Measurements from ENCODE around the gene ERH.

Gene ERH

DNA sequence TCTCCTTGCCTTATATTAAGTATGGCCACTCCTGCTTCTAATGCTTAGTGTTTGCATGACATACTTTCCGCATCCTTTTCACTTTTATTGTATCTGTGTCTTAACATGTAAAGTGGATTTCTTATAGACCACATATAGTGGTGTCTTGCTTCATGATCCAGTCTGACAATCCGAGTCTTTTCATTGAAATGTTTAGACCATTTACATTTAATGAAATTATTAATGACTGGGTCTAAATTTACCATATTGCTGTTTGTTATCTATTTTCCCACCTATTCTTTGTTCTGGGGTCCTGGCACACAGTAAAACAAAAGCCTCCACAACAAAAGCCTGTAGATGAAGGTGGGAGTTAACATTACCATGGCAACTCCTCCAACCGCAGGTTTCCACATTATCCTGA is 22.9 kb downstream of the ERH start:
- peaks cover 12% of the 10 kb centered on the region for H3K4me1 Mint-ChIP-seq (ENCODE audit: low read depth)
- H3K27me3 Mint-ChIP-seq: no peaks in the 10 kb centered on the region
- H3K36me3 Mint-ChIP-seq (ENCODE audit: low read depth): peaks cover 58% of the 10 kb centered on the region
- no peak overlapping the region for H3K27ac Mint-ChIP-seq
- no peak overlapping the region for H3K4me3 Mint-ChIP-seq
- H3K9me3 Mint-ChIP-seq: no peaks in the 10 kb centered on the region
- intact Hi-C loops (cut with micrococcal nuclease): no loop called here

DNA sequence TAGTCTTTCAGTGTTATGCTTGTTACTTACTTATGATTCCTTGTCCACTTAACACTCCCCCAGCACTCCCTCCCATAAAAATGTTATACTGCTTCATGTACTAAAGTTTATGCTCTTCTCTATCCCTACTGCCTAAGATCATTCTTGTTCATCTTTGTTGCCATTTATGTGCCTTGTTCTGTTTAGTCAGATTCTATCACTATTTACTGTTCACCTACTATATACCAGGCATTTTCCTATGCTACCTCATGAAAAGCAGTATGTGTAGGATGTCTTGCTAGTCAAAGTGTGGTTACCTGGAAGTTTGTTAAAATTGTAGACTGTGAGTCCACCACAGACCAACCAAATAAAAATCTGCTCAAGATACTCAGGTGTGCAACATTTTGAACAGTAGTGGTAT is 23.9 kb downstream of the ERH start:
- H3K4me3 Mint-ChIP-seq: no peak overlapping the region
- intact Hi-C loops (cut with micrococcal nuclease): no loop called here
- no peaks in the 10 kb centered on the region for H3K27me3 Mint-ChIP-seq
- H3K9me3 Mint-ChIP-seq: no peaks in the 10 kb centered on the region
- peaks cover 49% of the 10 kb centered on the region for H3K36me3 Mint-ChIP-seq (ENCODE audit: low read depth)
- peaks cover 12% of the 10 kb centered on the region for H3K4me1 Mint-ChIP-seq (ENCODE audit: low read depth)
- no peak overlapping the region for H3K27ac Mint-ChIP-seq

DNA sequence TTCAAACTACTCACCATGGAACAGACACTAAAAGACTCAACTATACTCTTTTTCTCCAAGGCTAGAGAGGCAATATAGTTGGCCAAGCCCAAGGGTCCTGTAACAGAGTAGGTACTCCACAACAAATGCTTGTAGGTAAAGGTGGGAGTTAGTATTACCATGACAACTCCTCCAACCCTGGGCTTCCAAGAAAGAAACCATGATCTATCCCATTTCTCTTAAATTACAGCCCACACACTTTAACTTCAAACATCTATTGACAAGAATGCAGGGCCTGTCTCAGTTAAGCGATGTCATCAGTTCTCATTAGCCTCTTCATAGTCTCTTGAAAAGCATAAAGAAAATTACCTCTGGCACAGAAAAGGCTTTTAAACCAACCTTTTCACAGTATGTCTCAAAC is 25.0 kb downstream of the ERH start:
- Mint-ChIP-seq H3K9me3 (no peaks in the 10 kb centered on the region), H3K27ac (no peak overlapping the region), H3K4me1 (ENCODE audit: low read depth) (peaks cover 5% of the 10 kb centered on the region), H3K27me3 (no peaks in the 10 kb centered on the region), H3K4me3 (no peak overlapping the region), H3K36me3 (ENCODE audit: low read depth) (peaks cover 45% of the 10 kb centered on the region)
- intact Hi-C loops (cut with micrococcal nuclease): no loop called here

DNA sequence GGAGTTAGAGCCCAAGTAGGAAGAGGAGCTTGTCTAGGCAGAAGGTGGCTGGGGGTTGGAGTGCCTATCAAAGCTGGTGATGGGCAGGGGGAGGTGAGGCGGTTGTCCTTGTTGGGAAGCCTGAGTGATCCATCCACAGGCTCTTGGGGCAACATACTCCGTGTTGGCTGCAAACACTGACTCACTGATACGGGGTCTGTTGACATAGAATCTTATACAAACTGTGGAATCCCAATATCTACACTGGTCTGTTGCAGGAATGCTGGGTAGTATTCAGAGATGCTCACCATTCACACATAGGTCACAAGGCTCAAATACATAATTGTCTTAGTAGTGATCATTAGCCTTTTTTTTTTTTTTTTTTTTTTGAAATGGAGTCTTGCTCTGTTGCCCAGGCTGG is 26.0 kb downstream of the ERH start:
- Mint-ChIP-seq H3K9me3 (no peaks in the 10 kb centered on the region), H3K4me1 (ENCODE audit: low read depth) (no peaks in the 10 kb centered on the region), H3K27ac (no peak overlapping the region)

DNA sequence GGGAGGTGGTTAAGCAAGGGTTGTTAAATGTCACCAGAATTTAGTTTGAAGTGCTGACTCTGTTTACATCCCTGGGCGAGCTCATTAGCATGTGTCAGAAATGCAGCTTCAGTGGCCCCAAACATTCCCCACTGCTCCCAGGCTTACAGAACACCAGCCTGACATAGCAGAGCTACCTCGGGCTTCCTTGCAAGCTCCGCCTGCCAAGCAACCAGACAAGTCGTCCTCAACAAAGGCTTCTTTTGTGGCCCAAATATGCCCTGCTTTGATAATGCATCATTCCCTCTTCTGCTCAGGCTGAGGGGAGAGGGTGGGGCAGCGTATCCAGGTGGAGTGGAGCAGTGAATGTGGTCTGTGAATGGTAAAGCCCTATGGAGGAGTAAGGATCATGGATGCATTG is 28.0 kb downstream of the ERH start:
- intact Hi-C loops (cut with micrococcal nuclease): no loop called here
- no peak overlapping the region for H3K4me3 Mint-ChIP-seq

More for the DNA sequence above, 26.0 kb downstream of the ERH start:
- Mint-ChIP-seq H3K4me3 (no peak overlapping the region), H3K27me3 (no peaks in the 10 kb centered on the region), H3K36me3 (ENCODE audit: low read depth) (peaks cover 39% of the 10 kb centered on the region)
- intact Hi-C loops (cut with micrococcal nuclease): no loop called here

DNA sequence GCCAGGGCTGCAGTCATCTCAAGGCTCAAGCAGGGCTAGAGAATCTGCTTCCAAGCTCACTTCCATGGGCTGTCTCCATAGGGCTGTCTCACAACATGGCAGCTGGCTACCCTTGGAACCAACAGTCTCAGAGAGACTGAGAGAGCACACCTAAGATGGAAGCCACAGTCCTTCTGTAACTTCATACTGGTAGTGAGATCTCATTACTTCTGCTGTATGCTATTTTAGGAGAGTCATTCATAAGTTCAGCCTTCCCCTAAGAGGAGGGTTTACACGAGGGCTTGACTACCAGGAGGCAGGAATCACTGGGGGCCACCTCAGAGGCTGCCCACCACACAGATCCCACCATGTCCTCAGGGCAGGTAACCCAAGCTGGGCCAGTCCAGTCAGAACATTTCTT is 29.7 kb downstream of the ERH start:
- H3K36me3 Mint-ChIP-seq (ENCODE audit: low read depth): peaks cover 7% of the 10 kb centered on the region
- intact Hi-C loops (cut with micrococcal nuclease): no loop called here
- no peak overlapping the region for H3K27ac Mint-ChIP-seq
- no peak overlapping the region for H3K4me3 Mint-ChIP-seq
- H3K4me1 Mint-ChIP-seq (ENCODE audit: low read depth): no peaks in the 10 kb centered on the region
- no peaks in the 10 kb centered on the region for H3K9me3 Mint-ChIP-seq
- no peaks in the 10 kb centered on the region for H3K27me3 Mint-ChIP-seq

More for the DNA sequence above, 28.0 kb downstream of the ERH start:
- H3K9me3 Mint-ChIP-seq: no peaks in the 10 kb centered on the region
- no peaks in the 10 kb centered on the region for H3K4me1 Mint-ChIP-seq (ENCODE audit: low read depth)
- no peak overlapping the region for H3K27ac Mint-ChIP-seq
- no peaks in the 10 kb centered on the region for H3K27me3 Mint-ChIP-seq
- peaks cover 18% of the 10 kb centered on the region for H3K36me3 Mint-ChIP-seq (ENCODE audit: low read depth)

DNA sequence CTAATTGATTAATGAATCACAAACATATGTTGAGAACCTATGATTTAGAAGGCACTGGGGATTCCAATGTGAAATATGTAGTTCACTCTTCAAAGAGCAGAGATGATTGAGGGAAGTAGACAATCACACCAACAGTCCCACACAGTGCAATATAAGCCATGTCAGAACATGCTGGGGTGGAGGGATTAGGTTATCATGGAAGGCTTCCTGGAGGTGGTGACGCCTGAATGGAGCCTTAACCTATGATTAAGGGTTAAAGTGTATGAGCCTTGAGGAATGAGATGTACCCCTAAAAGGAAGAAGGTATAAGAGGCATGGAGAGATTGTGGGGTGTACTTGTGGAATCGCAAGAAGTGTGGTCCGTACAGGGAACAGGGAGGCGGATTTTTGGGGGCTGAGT is 31.3 kb downstream of the ERH start:
- Mint-ChIP-seq H3K9me3 (no peaks in the 10 kb centered on the region), H3K4me1 (ENCODE audit: low read depth) (no peaks in the 10 kb centered on the region), H3K36me3 (ENCODE audit: low read depth) (peaks cover 2% of the 10 kb centered on the region), H3K4me3 (no peak overlapping the region), H3K27me3 (peaks cover 2% of the 10 kb centered on the region), H3K27ac (no peak overlapping the region)
- intact Hi-C loops (cut with micrococcal nuclease): no loop called here

DNA sequence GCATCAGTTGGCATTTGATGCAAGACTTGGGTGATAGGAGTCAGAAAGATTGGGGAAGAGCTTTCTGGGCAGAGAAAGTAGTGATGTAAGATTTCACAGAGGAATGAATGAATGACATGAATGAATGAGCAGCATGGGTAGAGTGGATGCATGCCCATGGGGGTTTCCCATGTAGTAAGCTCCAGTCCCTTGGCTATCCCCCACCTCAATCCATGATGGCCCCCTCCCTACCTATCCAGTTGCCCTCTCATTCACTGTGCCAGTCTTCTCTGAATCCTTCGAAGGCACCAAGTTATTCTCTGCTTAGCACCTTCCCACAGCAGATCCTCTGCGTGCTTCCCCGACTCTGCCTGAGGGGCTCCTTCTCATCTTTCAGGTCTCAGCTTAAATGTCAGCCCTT is 32.0 kb downstream of the ERH start:
- intact Hi-C loops (cut with micrococcal nuclease): no loop called here
- Mint-ChIP-seq H3K36me3 (ENCODE audit: low read depth) (no peaks in the 10 kb centered on the region), H3K4me1 (ENCODE audit: low read depth) (no peaks in the 10 kb centered on the region), H3K27me3 (peaks cover 2% of the 10 kb centered on the region), H3K9me3 (no peaks in the 10 kb centered on the region), H3K27ac (no peak overlapping the region), H3K4me3 (no peak overlapping the region)

DNA sequence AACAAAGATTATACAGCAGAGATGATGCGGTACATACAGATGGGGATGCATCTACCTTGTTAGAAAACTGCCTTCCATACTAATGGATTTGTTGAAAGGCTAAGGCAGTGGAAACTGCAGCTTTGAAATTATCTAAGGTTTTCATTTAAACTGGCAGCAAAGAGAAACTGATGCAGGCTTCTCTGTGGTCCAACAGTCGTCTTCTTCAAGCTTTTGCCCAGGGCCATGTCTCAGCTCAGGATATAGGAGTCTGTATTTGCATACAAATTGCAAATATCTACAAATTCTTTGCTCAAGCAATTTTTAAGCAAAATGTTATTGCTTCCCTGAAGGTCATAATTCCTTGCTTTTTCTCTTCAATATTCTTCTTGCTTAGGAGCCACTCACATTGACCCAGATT is 33.7 kb downstream of the ERH start:
- H3K4me1 Mint-ChIP-seq (ENCODE audit: low read depth): no peaks in the 10 kb centered on the region
- peaks cover 6% of the 10 kb centered on the region for H3K27me3 Mint-ChIP-seq
- no peaks in the 10 kb centered on the region for H3K36me3 Mint-ChIP-seq (ENCODE audit: low read depth)
- intact Hi-C loops (cut with micrococcal nuclease): no loop called here
- H3K4me3 Mint-ChIP-seq: no peak overlapping the region
- no peak overlapping the region for H3K27ac Mint-ChIP-seq
- H3K9me3 Mint-ChIP-seq: no peaks in the 10 kb centered on the region

DNA sequence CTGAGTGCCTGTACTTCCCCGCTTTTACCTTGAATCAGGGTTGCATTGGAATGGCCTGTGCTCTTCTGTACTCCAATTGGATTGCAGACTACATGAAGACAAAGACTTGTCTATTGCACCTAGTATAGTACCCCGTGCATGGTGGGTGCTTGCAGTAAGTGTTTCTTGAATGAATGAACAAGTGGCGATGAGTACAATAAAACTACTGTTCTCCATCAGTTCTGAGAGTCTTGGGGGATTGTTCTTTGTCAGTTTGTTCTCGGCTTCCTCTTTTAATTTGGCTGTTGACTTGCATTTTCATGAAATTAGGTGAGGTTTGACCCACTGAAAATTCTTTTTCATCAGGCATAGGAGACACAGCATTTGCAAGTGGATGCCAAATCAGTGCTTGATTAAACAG is 34.1 kb downstream of the ERH start:
- Mint-ChIP-seq H3K4me3 (no peak overlapping the region), H3K4me1 (ENCODE audit: low read depth) (no peaks in the 10 kb centered on the region), H3K27me3 (peaks cover 7% of the 10 kb centered on the region), H3K27ac (no peak overlapping the region), H3K9me3 (no peaks in the 10 kb centered on the region), H3K36me3 (ENCODE audit: low read depth) (no peaks in the 10 kb centered on the region)
- intact Hi-C loops (cut with micrococcal nuclease): no loop called here

DNA sequence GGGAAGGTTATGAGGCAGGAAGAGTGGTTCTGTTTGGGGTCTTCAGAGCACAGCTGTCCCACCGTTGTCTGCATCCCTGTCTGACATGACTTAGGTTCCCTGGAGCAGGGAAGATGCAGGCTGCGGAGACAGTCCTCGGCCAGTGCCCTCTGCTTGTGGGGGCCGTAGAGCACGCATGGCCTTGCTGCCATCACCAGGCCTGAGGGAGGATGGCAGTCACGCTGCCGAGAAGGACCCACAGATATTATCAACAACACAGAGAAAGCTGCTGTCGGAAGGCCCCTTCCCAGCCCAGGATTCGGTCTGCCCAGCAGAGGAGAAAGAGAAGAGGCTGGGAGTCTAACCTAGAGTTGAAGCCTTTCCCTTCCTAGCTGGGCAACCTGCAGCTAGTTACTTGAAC is 35.0 kb downstream of the ERH start:
- peaks cover 11% of the 10 kb centered on the region for H3K27me3 Mint-ChIP-seq
- no peak overlapping the region for H3K27ac Mint-ChIP-seq
- H3K4me1 Mint-ChIP-seq (ENCODE audit: low read depth): no peaks in the 10 kb centered on the region
- no peaks in the 10 kb centered on the region for H3K36me3 Mint-ChIP-seq (ENCODE audit: low read depth)
- no peaks in the 10 kb centered on the region for H3K9me3 Mint-ChIP-seq
- intact Hi-C loops (cut with micrococcal nuclease): no loop called here
- H3K4me3 Mint-ChIP-seq: no peak overlapping the region

DNA sequence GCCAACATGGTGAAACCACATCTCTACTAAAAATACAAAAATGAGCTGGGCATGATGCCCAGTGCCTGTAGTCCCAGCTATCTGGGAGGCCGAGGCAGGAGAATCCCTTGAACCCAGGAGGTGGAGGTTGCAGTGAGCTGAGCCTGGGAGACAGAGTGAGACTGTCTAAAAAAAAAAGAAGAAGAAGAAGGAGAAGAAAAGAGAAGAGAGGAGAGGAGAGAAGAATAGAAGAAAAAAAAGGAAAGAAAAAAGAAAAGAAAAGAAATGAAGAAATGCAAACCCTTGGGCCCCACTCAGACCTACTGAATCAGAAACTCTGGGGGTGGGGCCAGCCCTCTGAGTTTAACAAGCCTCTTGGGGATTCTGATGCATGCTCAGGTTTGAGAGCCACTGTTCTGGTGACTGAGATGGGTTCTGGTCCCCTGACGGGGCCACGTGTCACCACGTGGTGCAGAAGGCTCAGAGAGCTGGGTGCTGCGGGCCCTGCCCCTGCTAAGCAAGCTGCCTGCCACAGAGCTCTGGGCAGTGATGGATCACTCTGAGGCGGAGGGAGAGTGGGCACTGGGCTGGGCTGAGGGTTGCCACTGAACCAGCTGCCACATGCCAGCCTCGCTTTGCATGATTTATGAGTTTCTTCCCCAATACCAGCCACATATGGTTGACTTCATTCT is 37.5 kb downstream of the ERH start:
- intact Hi-C loops (cut with micrococcal nuclease): no loop called here
- no peaks in the 10 kb centered on the region for H3K36me3 Mint-ChIP-seq (ENCODE audit: low read depth)
- no peak overlapping the region for H3K27ac Mint-ChIP-seq
- no peaks in the 10 kb centered on the region for H3K9me3 Mint-ChIP-seq
- no peaks in the 10 kb centered on the region for H3K4me1 Mint-ChIP-seq (ENCODE audit: low read depth)
- no peak overlapping the region for H3K4me3 Mint-ChIP-seq
- peaks cover 15% of the 10 kb centered on the region for H3K27me3 Mint-ChIP-seq

DNA sequence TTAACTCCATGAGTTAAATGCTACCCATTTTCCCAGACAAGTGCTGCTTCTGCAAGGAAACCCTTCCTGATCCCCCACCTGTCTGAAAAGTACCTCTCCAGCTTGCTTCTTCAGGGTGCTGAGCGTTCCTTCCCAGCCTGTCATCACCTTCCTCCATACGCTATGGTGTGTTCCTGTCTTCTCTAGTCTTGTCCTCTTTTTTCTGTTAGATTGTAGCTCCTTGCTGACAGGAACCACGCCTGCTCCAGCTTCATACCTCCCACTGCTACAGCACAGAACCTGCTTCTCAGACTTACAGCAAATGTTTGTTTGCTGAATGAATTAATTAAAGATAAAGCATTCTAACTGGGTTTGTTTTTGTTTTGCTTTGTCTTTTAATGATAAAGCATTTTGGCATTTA is 39.1 kb downstream of the ERH start:
- Mint-ChIP-seq H3K9me3 (no peaks in the 10 kb centered on the region), H3K27me3 (peaks cover 15% of the 10 kb centered on the region), H3K4me1 (ENCODE audit: low read depth) (peaks cover 6% of the 10 kb centered on the region), H3K36me3 (ENCODE audit: low read depth) (no peaks in the 10 kb centered on the region), H3K4me3 (no peak overlapping the region), H3K27ac (no peak overlapping the region)
- intact Hi-C loops (cut with micrococcal nuclease): no loop called here

DNA sequence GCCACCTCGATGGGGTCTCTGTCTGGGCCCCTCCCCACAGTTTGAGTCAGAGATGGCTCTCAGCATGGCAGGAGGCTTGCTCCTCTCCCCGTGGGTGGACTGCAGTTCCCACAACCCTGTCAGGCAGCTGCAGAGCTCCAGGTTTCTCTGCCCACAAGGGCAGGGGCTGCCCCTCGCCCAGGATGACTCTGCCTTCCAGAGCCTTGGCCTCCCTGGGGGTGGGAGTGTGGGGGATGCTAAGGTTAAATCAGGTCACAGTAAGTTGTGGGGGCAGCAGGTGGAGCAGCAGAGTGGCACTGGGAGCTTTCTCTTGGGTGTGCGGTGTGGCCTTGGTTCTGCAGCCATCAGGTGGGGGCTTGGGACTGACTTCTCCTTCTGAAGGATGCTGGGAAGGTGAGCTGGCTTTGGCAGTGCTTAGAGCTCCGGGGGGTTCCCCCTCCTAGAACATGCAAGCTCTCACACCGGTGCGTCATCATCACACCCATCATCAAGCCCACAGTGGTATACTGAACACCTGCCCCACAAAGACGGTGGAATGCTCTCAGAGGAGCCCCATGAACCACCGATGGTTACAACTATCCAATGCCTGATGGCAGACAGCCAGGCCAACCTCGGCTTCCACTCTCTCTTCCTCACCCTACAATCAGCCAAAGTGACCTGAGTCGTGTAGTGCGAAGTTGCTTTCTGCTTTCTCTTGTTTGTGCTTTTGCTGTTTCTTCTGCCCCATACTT is 39.7 kb downstream of the ERH start:
- H3K36me3 Mint-ChIP-seq (ENCODE audit: low read depth): no peaks in the 10 kb centered on the region
- no peak overlapping the region for H3K27ac Mint-ChIP-seq
- intact Hi-C loops (cut with micrococcal nuclease): no loop called here
- H3K9me3 Mint-ChIP-seq: no peaks in the 10 kb centered on the region
- no peak overlapping the region for H3K4me3 Mint-ChIP-seq
- H3K4me1 Mint-ChIP-seq (ENCODE audit: low read depth): peaks cover 9% of the 10 kb centered on the region
- peaks cover 15% of the 10 kb centered on the region for H3K27me3 Mint-ChIP-seq

Data from dendritic cell treated with granulocyte-macrophage colony-stimulating factor and Interleukin-4, amounts not matched to agents 40 ng/mL and 50 ng/mL, for 4 days (primary cell).